Smooth muscle cell (in vitro differentiated cells): ENCODE data around the gene ADAMTS8. TPM values are rescaled to one million over a fixed set of nuclear protein-coding genes. Genes with fewer than 3 reads are reported as not detected.

Source experiments
- DNase-seq: peaks from one replicate; lab custom pipeline; 2025; ENCODE audit not compliant: unreplicated experiment; lab: John Stamatoyannopoulos, UW
- H2AFZ ChIP-seq: fragments of 200-600 bp; sonication (generic); 2 replicates; pipeline ENCODE4 v1.6.0; 2016; ENCODE audit warnings: antibody characterized with exemption, low read depth, mild to moderate bottlenecking
- H3F3A ChIP-seq: fragments of 200-600 bp; sonication (generic); 2 replicates; pipeline ENCODE4 v1.6.0; 2017; ENCODE audit warnings: antibody characterized with exemption, low read depth
- H3K27ac ChIP-seq: fragments of 200-600 bp; sonication (generic); 2 replicates; pipeline ENCODE4 v1.5.1; 2016; ENCODE audit warnings: low read depth, mild to moderate bottlenecking
- H3K27me3 ChIP-seq: fragments of 200-600 bp; sonication (generic); 2 replicates; pipeline ENCODE4 v1.6.1; 2016; ENCODE audit warnings: low read depth, mild to moderate bottlenecking
- H3K36me3 ChIP-seq: fragments of 200-600 bp; sonication (generic); 2 replicates; pipeline ENCODE4 v1.5.1; 2016; ENCODE audit warnings: low read depth
- H3K4me1 ChIP-seq: fragments of 200-600 bp; sonication (generic); 2 replicates; pipeline ENCODE4 v1.5.1; 2016; ENCODE audit warnings: low read depth
- H3K4me2 ChIP-seq: fragments of 200-600 bp; sonication (generic); 2 replicates; pipeline ENCODE4 v1.6.0; 2016; ENCODE audit warnings: mild to moderate bottlenecking
- H3K4me3 ChIP-seq: fragments of 200-600 bp; sonication (generic); 2 replicates; pipeline ENCODE4 v1.5.1; 2016; ENCODE audit warnings: mild to moderate bottlenecking
- H3K79me2 ChIP-seq: fragments of 200-600 bp; sonication (generic); 2 replicates; pipeline ENCODE4 v1.6.0; 2016; ENCODE audit warnings: low read depth, mild to moderate bottlenecking
- H3K9ac ChIP-seq: fragments of 200-600 bp; sonication (generic); 2 replicates; pipeline ENCODE4 v1.6.0; 2016; ENCODE audit warnings: low read depth
- H3K9me3 ChIP-seq: fragments of 200-600 bp; sonication (generic); replicated peaks from 2 replicates; pipeline ENCODE4 v1.5.1; 2016; ENCODE audit warnings: low read depth
- H4K20me1 ChIP-seq: fragments of 200-600 bp; sonication (generic); 2 replicates; pipeline ENCODE4 v1.6.0; 2016; ENCODE audit warnings: low read depth
- WGBS: methylation state at CpG from one replicate; pipeline ENCODE4 v1.1.7; 2016; ENCODE audit warnings: low lambda C conversion rate; 5-methylcytosine and 5-hydroxymethylcytosine counted together
- polyA plus RNA-seq: library from polyadenylated mRNA; unstranded; fragments of >200 nt; fragmentation: Nextera tagmentation; extraction: Ambion mirVana; gene quantifications from 2 replicates; pipeline ENCODE4 v1.2.1, GENCODE V29; 2016
- total RNA-seq: library from RNA; depleted of rRNA; stranded (reverse); fragments of >200 nt; gene quantifications from 2 replicates; pipeline ENCODE4 v1.2.3, GENCODE V29; 2014
- TF ChIP-seq, protein P1 (sequence below): fragments of 200-600 bp; sonication (generic); IDR thresholded peaks from 2 replicates; pipeline ENCODE4 v1.5.1; 2017; ENCODE audit warnings: borderline replicate concordance, mild to moderate bottlenecking, antibody characterized with exemption; ENCODE audit not compliant: insufficient read depth, poor library complexity, severe bottlenecking

Gene ADAMTS8
- total and polyA plus RNA-seq, 2 experiments from 2014 or later: not detected

DNA sequence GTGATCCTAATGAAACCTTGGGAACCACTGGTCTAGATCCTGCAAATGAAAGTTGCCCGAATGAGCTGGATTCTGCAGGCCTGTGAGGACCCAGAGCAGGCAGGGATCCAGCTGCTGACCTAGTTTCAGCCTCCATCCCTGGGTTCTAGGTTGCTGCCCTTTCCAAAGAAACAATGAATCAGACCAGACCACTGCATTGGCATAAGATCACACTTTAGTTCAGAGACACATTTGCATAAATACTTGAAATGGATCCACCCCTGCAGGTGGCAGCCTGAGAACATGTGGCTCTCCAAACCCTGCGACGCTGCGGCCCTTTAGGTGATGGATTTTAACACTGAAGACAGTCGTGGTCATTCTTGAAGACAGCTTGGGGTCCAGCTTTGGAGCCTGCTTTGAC is 23.7 kb downstream of the ADAMTS8 start:
- H3F3A ChIP-seq: peaks cover 24% of the 10 kb centered on the region
- no peak overlapping the region for H3K9ac ChIP-seq
- no peaks in the 10 kb centered on the region for H3K79me2 ChIP-seq
- TF ChIP-seq, protein P1, sequence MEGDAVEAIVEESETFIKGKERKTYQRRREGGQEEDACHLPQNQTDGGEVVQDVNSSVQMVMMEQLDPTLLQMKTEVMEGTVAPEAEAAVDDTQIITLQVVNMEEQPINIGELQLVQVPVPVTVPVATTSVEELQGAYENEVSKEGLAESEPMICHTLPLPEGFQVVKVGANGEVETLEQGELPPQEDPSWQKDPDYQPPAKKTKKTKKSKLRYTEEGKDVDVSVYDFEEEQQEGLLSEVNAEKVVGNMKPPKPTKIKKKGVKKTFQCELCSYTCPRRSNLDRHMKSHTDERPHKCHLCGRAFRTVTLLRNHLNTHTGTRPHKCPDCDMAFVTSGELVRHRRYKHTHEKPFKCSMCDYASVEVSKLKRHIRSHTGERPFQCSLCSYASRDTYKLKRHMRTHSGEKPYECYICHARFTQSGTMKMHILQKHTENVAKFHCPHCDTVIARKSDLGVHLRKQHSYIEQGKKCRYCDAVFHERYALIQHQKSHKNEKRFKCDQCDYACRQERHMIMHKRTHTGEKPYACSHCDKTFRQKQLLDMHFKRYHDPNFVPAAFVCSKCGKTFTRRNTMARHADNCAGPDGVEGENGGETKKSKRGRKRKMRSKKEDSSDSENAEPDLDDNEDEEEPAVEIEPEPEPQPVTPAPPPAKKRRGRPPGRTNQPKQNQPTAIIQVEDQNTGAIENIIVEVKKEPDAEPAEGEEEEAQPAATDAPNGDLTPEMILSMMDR: no peak
- H3K36me3 ChIP-seq: no peaks in the 10 kb centered on the region
- H3K4me2 ChIP-seq: no peak overlapping the region
- no peaks in the 10 kb centered on the region for H3K9me3 ChIP-seq
- H2AFZ ChIP-seq: no peak overlapping the region
- no peaks in the 10 kb centered on the region for H3K4me1 ChIP-seq
- WGBS: 84% methylated on average over 5 of the region's 5 CpGs
- no peak overlapping the region for H3K27ac ChIP-seq
- DNase-seq: no peak
- no peak overlapping the region for H3K4me3 ChIP-seq
- peaks cover 15% of the 10 kb centered on the region for H3K27me3 ChIP-seq
- H4K20me1 ChIP-seq: no peaks in the 10 kb centered on the region

DNA sequence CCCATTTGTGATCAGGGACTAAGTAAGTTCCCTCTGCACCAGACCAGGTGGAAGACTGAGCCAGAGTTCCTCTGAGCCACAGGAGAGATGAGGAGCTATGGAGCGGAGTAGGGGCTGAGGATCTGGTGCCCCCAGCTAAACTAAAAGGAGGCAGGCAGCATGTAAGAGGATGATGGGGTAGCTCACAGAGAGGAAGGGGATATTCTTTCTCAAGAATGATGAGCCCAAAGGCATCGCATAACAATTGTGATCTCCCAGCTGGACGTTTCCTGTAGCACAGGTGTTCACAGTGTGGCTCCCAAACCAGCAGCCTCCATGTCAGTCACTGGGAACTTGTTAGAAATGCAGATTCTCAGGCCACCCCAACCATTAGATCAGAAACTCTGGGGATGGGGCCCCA is 24.4 kb downstream of the ADAMTS8 start:
- peak overlapping the region; percentile 81 for H3K27ac ChIP-seq
- no peaks in the 10 kb centered on the region for H3K79me2 ChIP-seq
- H3K27me3 ChIP-seq: peaks cover 10% of the 10 kb centered on the region
- no peaks in the 10 kb centered on the region for H3K4me1 ChIP-seq
- peaks cover 24% of the 10 kb centered on the region for H3F3A ChIP-seq
- TF ChIP-seq, protein P1: no peak
- 61% methylated on average over 3 of the region's 3 CpGs for WGBS
- H4K20me1 ChIP-seq: no peaks in the 10 kb centered on the region
- no peak overlapping the region for H3K4me3 ChIP-seq
- no peaks in the 10 kb centered on the region for H3K36me3 ChIP-seq
- H3K4me2 ChIP-seq: peak overlapping the region; percentile 52
- H3K9me3 ChIP-seq: no peaks in the 10 kb centered on the region
- no peak for DNase-seq
- H3K9ac ChIP-seq: no peak overlapping the region
- H2AFZ ChIP-seq: no peak overlapping the region

DNA sequence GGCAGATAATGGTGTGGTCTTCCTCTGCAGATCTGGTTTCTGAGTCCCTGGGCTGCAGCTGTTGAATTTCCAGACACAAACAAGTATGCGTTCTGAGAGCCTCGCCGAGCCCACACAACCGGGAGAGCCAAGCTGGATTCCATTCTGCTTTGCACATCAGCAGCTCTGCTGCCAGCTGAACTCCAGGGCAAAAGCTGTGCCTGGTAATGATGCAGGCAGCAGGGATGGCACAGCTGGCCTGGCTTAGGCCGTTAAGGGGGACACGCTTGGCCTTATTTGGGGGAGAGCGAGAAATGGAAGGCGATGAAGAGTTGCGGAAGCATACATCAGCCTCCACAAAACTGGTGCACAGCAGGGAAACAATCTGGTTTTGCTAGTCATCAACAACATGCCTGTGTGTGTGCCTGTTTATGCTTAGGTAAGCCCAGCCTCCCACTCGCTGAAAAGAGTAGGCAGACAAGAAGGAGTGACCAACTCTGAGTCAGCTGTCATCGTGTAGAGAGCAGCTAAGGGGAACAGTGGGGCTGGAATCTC is 25.1 kb downstream of the ADAMTS8 start:
- TF ChIP-seq, protein P1: no peak
- Histone ChIP-seq H3K4me2 (peak overlapping the region; percentile 73), H3K27me3 (peaks cover 13% of the 10 kb centered on the region), H3F3A (peaks cover 24% of the 10 kb centered on the region), H3K36me3 (no peaks in the 10 kb centered on the region), H2AFZ (no peak overlapping the region), H3K9ac (no peak overlapping the region), H3K4me3 (no peak overlapping the region), H3K27ac (peak overlapping the region; percentile 81), H4K20me1 (no peaks in the 10 kb centered on the region), H3K9me3 (no peaks in the 10 kb centered on the region), H3K4me1 (no peaks in the 10 kb centered on the region), H3K79me2 (no peaks in the 10 kb centered on the region)
- 7% methylated on average over 11 of the region's 11 CpGs for WGBS
- peak; percentile 40 for DNase-seq

DNA sequence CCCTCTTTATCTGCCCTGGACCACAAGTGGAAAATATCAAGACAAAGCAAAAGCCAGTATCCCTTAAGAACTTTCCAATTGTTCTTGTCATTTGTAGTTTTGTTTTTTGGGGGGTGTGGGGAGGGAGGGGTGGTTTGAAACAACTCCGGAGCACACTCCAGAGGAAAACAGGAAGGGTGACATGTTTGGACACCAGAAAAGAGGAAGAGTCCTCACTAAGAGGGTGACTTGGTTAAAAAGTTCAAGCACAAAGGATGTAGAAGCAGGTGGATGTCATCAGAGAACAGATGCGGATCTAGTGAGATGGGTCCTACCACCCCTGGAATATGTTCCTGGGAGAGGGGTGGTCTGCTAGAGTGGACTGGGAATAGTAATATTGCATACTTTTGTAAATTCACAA is 25.8 kb downstream of the ADAMTS8 start:
- Histone ChIP-seq H3K79me2 (no peaks in the 10 kb centered on the region), H3K4me2 (peak overlapping the region; percentile 73), H3K36me3 (no peaks in the 10 kb centered on the region), H3K27ac (peak overlapping the region; percentile 81), H2AFZ (no peak overlapping the region), H3K9ac (no peak overlapping the region), H3K9me3 (no peaks in the 10 kb centered on the region), H4K20me1 (no peaks in the 10 kb centered on the region), H3K27me3 (peaks cover 20% of the 10 kb centered on the region), H3K4me1 (no peaks in the 10 kb centered on the region), H3F3A (peaks cover 21% of the 10 kb centered on the region), H3K4me3 (no peak overlapping the region)
- WGBS: 88% methylated on average over 2 of the region's 2 CpGs
- TF ChIP-seq, protein P1: no peak
- DNase-seq: no peak
